UCSD-AML1 (cell line): ENCODE results near the gene RPS19.

Experiments used
- DNase-seq: peaks from one replicate; lab custom pipeline; 2025; ENCODE audit not compliant: unreplicated experiment; lab: John Stamatoyannopoulos, UW

Gene RPS19

DNA sequence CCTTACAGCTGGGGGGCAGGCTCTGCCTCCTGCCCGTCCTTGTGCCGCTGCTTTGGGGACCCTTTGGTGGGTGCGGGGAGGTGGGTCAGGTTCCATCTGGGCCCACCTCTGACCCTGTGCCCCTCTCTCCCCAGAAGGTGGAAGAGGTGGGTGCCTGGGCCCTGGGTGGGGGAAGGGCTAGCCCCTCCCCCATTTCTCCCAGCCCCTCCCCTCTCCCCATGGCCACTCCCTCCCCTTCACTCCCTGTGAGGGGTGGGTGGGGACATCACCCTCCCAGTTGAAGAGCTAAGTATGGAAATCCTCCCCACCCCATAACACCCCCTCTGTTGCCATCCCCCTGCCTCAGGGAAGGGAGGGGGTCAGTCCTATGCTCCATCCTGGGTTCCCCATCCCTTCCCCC lies 37.1 kb downstream of the RPS19 start:
- DNase-seq: no peak

DNA sequence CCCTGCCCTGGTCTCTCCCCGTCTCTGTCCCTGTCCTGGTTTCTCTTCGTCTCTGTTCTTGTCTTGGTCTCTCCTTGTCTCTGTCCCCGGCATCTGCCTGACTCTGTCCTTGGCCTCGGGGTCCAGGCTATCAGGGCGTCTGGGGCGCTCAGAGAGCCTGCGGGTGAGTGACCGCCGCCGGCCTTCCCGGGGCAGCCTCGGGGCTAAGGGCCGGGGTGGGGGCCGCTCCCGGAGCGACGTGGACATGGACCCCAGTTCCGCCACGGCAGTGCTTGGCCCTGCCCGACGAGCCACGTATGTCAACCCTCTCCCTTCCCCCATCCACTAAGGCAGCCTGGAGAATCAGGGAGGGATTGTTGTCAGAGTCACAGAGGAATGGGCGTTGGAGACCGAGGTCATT lies 37.8 kb downstream of the RPS19 start:
- no peak for DNase-seq

DNA sequence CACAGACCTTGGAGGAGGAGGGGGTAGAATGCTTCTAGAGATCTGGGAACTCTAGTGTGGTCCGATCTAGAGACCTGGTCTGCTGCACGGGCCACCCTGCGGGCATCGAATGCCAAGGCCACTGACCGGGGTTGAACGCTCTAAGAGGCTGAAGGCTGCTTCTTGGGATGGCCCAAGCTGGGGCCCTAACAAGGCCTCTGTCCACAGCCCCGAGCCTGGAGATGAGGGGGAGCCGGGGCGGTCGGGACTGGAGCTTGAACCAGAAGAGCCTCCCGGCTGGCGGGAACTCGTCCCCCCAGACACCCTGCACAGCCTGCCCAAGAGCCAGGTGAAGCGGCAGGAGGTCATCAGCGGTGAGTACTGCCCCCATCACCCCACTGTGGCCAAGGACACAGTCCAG lies 38.2 kb downstream of the RPS19 start:
- DNase-seq: no peak

DNA sequence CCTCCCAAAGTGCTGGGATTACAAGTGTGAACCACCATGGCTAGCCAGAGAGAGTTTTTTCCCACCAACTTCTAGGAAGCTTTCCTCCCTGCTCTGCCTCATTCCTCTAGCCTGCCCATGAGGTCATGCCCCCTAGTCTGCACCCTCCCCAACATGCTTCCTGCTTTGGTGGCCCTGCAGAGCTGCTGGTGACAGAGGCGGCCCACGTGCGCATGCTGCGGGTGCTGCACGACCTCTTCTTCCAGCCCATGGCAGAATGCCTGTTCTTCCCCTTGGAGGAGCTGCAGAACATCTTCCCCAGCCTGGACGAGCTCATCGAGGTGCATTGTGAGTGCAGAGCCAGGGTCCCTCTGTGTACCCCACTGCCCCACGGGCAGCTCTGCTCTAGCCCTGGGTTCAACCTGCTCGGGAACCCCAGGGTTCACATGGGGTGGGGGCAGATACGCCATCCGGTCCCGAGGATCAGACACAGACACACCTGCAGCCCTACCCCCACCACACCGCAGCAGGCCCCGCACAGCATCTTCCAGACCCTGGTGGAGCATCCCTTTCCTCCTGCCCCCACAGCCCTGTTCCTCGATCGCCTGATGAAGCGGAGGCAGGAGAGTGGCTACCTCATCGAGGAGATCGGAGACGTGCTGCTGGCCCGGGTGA lies 41.8 kb downstream of the RPS19 start:
- DNase-seq: no peak

DNA sequence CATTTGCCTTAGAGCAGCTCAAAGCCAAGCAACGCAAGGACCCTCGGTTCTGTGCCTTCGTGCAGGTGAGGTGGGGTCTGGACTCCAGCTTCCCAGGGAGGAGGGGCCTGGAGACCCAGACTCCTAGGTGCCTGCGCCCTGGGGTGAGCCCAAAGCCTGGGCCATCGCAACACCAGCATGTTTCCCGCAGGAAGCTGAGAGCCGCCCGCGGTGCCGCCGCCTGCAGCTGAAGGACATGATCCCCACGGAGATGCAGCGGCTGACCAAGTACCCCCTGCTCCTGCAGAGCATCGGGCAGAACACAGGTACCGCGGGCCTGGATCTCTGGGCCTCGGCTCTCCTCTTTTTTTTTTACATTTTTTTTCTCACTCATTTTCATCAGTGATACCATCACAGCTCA lies 42.5 kb downstream of the RPS19 start:
- DNase-seq: no peak

DNA sequence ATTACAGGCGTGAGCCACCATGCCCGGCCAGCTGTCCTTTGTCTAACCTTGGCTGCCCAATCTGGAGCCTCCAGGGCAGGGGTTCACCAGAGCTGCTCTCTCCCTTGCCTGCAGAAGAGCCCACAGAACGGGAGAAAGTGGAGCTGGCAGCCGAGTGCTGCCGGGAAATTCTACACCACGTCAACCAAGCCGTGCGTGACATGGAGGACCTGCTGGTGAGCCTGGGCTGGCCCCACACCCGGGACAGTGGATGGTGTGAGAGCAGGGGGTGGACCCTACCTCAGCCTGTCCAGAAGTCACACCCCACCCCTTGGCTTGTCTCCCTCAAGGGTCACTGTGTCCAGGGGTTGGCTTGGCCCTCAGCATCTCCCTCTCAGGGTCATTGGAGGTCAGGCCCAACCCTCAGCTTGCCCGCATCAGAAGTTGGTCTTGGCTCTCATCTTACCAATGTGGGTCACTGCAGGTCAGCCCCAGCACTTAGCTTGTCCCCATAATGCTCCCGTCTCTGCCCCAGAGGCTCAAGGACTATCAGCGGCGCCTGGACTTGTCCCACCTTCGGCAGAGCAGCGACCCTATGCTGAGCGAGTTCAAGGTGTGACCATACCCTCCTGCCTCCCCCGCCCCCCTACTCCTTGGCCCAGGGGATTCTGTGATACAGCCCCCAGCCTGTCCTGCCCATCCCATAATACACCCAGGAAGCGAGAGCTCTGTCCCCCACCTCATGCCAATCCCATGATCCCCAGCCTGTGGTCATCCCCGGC lies 43.3 kb downstream of the RPS19 start:
- no peak for DNase-seq

DNA sequence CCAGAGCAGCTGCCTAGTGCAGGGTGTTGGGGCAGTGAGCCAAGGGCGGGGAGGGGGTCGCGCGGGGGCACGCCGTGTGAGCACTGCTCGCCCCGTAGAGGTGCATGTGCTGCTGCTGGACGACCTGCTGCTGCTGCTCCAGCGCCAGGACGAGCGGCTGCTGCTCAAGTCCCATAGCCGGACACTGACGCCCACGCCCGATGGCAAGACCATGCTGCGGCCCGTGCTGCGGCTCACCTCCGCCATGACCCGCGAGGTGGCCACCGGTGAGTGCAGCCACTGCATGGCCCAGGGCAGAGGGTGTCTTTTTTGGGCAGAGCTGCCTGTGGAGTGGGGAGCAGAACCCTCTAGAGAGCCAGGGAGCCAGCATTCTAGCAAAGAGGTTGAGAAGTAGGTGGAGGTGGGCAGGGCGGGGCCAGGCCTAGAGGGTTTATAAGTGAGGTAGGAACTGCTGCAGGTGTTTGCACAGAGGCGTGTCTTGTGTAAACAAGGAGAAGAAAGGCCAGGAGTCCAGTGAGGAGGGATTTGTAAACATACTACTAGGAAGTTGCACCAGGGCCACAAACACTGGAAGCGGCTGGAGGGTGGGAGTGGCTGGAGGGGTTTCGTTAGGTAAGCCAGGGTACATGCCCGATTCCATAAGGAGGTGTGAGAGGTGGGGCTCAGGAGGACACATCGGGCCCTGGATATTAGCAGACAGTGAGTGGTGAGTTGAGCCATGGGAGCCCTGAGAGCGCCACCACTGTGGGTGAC lies 44.2 kb downstream of the RPS19 start:
- DNase-seq: no peak

DNA sequence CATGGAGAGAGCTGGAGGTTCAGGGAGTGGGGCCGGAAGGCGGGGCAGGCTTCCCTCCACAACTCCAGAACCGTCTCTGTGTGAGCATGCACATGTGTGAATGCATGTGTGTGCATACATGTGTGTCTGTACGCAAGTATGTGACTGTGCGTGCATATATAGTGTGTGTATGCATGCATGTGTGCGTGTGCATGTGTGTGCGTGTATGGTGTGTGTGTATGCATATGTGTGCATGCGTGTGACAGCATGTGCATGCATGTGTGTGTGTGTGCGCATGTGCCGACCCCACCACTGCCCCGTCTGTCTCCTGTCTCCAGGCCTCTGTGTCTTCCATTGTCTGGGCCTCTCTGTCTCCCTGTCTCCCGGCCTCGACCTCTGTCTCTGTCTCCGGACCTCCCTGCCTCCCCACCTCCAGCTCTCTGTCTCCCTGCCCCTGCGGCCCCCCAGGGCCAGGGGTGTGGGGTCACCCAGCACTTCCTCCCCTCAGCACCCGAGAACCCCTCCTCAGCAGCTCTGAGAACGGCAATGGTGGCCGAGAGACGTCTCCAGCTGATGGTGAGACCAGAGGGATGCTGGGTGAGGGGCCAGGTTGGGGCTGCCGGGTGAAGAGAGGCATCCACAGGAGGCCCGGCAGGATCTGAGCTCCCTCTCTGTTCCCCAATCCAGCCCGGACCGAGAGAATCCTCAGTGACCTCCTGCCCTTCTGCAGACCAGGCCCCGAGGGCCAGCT lies 45.4 kb downstream of the RPS19 start:
- DNase-seq: no peak

DNA sequence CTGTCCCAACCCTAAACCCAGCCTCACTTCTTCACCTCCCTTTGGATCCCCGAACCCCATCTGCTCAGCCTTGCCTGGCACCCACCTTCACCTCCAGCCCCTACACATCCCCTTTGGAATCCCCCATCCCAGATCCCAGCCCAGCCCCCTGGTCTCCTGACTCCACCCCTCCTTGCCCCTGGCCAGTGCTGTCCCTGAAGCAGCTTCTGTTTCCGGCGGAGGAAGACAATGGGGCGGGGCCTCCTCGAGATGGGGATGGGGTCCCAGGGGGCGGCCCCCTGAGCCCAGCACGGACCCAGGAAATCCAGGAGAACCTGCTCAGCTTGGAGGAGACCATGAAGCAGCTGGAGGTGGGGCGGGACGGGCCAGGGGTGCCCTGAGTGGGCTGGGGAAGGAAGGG lies 46.2 kb downstream of the RPS19 start:
- no peak for DNase-seq

DNA sequence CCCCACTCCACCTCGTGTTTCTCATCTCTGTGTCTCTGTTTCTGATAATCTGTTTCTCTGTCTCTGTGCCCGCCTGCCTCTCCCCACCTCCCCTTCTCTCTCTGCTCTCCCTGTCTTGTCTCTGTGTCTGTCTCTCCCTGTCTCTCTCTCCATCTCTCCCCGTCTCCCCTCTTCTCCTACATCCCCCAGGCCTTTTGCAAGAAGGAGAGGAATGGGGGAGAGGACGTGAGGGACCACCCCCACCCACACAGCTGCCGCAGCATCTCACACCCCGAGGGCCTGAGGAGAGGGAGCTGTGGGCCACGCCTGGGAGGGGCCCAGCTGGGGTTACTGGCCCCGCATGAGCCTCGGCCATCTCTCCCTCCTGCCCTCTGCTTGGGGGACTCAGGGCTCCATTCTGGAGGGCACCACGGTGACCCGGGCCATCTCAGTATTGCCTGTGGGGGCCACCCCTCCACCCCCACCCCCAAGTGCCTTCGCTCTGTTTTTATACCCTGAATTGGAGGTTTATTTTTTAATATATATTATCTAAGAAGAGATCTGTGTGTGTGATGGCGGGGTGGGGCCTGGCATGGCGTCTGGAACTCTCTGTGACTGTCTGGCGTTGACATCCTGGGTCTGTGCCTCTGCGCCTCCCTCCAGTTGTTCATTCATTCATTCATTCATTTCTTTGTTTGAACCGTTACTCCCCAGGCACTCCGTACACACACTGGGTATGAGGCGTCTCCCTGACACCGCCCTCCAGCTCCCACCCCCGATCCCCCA lies 47.0 kb downstream of the RPS19 start:
- DNase-seq: no peak

DNA sequence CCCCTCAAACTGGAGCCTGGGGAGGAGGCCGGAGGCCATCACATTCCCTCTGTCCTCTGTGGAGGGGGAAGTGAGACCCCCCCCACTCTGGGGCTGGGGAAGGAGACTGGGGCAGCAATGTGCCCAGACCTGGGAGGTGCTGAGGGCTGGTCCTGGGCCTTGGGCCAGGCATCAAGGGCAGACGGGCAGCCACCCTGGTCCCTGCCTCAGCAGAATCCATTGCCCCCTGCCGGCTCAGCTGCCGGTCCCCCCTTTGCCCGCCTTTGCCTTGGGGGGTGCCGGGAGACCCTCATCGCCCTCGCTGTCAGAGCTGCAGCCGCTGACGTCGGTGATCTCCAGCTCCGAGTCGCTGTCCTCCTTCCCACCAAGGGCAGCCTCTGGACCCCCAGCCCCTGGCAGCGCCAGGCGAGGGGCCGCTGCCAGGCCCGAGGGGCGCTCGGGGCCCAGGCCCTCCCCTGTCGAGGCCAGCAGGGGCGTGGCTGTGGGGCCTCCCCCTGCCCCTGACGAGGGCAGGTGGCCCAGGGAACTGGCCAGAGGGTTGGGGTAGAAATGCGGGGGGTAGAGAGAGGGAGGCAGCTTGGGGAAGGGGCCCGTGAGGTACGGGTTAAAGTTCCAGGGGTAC lies 48.0 kb downstream of the RPS19 start:
- DNase-seq: no peak

DNA sequence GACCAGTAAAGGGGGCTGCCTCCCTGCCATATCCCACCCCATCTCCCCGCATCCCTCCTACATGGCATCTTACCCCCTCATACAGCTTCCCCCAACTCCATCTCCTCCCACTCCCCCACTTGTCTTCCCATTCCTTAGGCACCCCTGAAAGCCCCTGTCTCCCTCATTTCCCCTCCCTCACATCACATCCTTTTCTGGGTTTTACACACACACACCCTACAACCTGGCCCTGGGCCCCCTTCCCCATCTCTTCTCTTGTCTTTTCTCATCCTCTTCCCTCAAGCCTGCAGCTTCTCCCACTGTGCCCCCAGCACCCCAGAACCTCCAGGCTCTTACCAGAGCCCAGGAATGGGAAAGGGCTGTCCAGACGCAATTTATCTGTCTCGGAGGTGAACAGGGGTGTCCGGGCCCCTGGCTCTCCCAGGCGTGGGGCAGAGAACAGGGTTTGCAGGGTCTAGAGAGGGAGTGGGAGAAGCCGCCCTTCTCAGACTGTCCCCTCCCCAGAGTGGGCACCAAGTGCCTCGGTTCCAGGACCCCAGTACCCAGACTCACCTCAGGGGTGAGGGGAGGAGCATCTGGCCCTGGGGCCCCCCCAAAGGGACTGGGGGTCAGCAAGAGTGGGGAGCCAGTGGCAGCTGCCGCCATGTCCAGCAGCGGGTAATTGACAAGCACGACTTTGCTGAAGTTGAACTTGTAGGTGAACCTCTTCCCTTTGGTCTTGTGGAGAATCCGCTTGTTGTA lies 48.8 kb downstream of the RPS19 start:
- no peak for DNase-seq

DNA sequence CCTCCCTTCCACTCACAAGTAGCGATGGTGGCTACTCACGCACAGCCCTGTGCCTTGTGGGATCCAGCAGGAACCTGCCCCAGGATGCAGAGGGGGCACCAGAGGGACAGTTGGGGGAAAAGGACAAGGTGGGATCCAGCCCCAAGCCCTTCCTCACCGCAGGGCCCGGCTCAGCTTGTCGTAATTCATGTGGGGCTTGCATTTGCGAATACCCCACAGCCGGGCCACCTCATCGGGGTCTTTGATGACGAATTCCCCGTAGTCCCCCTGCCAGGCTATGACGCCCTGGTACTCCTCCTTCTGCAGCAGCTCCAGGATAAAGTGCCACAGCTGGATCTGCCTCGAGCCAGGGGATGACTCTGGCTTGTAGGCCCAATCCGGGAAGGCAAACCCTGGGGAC lies 49.7 kb downstream of the RPS19 start:
- no peak for DNase-seq

DNA sequence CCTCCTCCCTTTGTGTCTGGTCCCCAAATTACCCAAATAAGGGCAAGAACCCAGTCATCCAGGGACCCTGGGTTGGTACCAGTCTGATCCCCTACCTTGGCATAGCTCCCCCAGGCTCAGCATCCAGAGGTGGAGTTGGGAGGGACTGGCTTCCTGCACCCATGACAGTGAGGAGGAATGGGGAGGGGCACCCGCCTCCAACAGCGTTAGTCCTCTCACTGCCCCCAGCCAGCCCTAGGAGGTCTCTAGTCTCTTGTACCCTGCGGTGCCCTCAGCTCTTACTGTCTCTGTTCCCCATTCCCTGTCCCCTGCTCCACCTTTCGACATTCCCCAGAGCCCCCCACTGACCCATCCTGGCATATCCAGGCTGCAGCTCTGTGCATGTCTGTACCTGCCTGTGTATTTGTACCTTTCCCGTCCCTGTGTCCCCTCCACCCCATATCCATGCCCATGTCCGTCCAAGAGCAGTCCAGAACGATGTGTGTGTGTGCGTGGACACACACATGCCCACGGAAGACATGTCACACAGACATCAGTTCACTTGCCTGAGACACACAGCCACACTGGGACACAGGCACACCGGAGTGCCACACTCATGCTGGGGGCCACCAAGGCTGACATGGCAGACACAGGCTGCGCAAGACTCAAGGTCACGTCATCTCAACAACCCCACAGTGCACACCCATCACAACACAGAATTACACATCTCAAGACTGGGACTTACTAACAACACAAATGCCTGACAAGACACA lies 50.4 kb downstream of the RPS19 start:
- DNase-seq: no peak

DNA sequence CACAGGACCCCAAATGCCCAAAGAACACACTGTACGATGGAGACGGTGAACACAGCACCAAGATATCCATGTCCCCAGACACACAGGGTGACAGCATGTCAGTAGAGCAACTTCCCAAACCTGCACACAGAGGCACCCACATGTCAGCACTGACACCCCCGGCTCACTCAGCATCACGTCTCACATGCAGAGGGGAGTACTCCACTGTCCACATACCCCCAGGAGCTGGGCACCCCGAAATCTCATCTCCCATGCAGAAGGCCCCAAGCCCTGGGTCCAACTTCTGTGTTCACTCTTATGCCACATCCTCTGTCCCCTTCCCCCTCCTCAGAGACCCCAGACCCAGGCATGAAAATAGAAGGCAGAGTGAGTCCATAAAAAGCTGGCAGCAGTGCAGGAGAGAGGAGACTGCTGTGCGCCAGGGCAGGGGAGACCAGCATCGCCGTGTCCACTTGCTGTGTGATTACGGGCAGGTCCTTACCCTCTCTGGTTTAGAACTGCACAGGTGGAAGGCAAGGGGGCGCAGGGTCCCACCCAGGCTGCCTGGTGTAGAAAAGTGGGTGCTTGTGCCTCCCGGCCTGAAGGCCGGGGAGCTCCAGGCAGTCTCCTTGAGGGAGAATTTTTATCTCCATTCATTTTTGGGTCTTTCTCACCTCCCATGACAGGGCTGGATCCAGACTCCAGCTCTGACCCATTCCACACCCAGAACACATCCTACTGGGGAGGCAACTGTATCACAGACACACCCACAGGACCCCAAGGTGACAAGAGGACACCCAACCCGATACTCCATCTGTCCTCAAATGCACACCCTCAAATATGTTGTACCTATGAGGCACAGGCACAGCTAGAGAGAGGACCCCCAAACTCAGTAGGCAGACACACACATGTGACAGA lies 51.2 kb downstream of the RPS19 start:
- DNase-seq: no peak

DNA sequence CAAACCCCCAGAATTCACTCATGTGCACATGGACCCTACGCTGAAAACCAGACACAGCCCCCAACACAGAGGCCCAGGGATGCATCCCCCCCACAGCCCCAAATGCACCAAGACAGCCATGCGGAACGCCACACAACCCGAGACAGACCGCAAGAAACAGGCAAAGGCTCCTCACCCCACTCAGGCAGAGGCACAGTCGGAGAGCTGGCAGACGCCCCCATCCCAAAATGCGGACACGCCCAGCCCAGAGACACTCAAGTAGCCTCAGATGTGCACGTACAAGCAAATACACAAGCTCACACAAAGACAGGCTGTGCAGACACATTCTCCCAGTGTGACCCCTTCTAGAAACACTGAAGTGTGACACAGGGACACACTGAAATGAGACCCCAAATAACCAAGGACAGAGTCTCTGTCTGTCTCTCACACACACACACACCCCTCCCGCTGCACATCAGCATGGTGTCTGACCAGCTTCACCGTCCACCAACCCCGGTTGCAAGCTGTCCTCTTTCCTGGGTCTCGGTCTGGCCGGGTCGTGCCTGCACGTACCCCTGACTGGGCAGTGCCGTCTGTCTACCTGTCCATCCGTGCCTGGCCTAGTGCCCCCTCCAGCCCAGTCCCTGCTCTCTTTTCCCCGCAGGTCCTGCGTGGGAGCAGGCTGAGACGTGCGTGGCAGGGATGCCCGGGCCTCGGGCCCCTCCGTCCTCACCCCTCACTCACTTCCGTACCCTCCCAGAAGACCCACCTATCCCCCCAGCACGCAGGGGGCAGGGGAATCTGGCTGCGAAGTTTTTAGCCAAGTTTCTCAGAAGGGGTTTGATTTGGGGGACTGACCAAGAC lies 52.1 kb downstream of the RPS19 start:
- no peak for DNase-seq

DNA sequence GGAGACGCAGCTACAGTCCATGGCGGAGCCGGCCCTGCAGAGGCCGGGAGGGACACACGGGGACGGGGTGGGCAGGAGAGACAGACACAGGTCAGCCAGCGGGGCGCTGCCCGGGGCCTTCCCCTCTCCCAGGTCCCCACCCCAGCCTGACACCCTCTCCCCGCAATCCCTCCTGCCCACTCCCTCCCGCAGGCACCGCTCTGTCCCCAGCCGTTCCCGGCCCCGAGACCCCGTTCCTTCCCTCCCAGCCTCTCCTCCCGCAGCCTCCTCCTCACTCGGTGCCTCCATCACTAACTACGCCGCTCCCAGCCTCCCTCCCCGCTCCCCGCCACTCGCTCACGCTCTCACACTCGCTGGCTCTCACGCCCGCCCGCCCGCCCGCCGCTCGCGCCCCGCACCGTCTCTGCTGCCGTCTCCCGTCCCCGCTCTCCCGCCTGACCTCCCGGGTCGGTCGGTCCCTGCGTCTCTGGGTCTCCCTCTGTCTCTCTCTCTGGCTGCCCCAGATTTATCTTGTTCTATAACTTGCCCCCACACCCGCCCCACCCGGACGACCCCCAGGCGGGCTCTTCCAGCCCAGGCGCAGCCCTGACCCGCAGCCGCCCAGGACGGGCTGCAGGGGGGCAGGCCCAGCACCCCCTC lies 53.0 kb downstream of the RPS19 start:
- DNase-seq: no peak
